ENCODE data around the gene CEP63.

CEP63 gene

DNA sequence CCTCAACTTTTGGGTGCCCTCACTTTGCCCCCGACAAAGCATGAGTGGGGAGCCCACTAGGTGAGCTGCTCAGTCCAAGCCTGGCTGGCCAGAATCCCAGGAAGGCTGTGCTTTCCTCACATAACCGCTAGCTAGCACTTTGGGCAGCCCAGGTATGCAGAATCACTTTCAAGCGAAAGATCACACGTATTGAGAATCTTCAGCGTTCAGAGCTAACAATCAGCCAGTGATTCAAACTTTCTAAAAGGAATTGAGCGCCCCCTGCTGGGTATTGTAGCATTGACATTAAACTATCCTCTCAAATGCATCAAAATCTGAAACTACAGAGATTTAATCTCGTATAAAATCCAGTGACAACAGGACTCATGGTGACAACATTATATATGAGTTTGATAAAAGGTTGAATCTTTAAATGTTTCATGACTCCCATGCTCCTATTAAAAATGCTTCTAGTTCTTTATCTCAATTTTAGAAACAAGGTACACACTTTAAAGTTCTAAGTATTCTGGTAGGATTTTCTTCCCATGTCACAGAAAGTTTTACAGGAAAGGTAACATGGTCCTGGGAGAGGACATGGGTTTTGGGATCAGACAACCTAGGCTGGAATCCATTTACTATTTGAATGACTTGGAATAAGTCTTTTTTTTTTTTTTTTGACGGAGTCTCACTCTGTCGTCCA lies 11.8 kb upstream of the CEP63 start:
- no peak overlapping the region for H3K9ac ChIP-seq (ENCODE audit: low read length)
- H4K20me1 ChIP-seq (ENCODE audit: insufficient read depth, low read length): no peaks in the 10 kb centered on the region
- H3K4me3 ChIP-seq (ENCODE audit: low read length): no peak overlapping the region
- no peaks in the 10 kb centered on the region for H3K27me3 ChIP-seq (ENCODE audit: low read depth, low read length)
- no peaks in the 10 kb centered on the region for H3K9me3 ChIP-seq (ENCODE audit: insufficient read depth, low read length)
- peaks cover 24% of the 10 kb centered on the region for H3K36me3 ChIP-seq (replicated peaks; ENCODE audit: low read depth, low read length)
- TF ChIP-seq, protein P1, sequence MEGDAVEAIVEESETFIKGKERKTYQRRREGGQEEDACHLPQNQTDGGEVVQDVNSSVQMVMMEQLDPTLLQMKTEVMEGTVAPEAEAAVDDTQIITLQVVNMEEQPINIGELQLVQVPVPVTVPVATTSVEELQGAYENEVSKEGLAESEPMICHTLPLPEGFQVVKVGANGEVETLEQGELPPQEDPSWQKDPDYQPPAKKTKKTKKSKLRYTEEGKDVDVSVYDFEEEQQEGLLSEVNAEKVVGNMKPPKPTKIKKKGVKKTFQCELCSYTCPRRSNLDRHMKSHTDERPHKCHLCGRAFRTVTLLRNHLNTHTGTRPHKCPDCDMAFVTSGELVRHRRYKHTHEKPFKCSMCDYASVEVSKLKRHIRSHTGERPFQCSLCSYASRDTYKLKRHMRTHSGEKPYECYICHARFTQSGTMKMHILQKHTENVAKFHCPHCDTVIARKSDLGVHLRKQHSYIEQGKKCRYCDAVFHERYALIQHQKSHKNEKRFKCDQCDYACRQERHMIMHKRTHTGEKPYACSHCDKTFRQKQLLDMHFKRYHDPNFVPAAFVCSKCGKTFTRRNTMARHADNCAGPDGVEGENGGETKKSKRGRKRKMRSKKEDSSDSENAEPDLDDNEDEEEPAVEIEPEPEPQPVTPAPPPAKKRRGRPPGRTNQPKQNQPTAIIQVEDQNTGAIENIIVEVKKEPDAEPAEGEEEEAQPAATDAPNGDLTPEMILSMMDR (IDR thresholded peaks at IDR 0.05; ENCODE audit: low read depth, low read length): peak; percentile 81
- no peak for TF ChIP-seq EZH2phosphoT487 (IDR thresholded peaks at IDR 0.05; ENCODE audit: low read depth)
- H2AFZ ChIP-seq (ENCODE audit: low read depth, low read length): no peak overlapping the region
- H3K4me1 ChIP-seq (ENCODE audit: low read length): no peaks in the 10 kb centered on the region
- H3K4me2 ChIP-seq (ENCODE audit: low read length): no peak overlapping the region
- H3K27ac ChIP-seq (ENCODE audit: low read length): no peak overlapping the region
- no peaks in the 10 kb centered on the region for H3K79me2 ChIP-seq (ENCODE audit: low read length)

DNA sequence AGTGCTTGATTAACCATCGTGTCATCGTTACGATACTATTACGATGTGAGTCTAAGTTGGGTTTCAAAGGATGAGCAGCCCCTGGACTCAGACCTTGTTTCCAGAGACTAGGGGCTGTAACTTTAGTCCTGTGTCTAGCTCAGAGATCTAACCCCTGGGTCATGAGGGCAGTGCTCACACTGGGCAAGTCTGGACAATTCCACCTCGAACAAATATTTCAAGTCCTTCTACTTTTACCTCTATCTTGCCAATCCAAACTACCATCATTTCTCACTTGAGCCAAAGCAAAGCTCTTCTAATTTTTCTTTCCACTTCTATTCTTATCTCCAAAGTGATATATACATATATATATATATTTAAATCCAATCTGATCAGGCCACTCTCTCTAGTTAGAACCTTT lies 10.9 kb upstream of the CEP63 start:
- no peak for TF ChIP-seq EZH2phosphoT487 (IDR thresholded peaks at IDR 0.05; ENCODE audit: low read depth)
- TF ChIP-seq, protein P1 (IDR thresholded peaks at IDR 0.05; ENCODE audit: low read depth, low read length): no peak
- no peaks in the 10 kb centered on the region for H3K9me3 ChIP-seq (ENCODE audit: insufficient read depth, low read length)
- H3K36me3 ChIP-seq (replicated peaks; ENCODE audit: low read depth, low read length): peaks cover 24% of the 10 kb centered on the region
- no peaks in the 10 kb centered on the region for H3K79me2 ChIP-seq (ENCODE audit: low read length)
- no peak overlapping the region for H3K9ac ChIP-seq (ENCODE audit: low read length)
- H3K27ac ChIP-seq (ENCODE audit: low read length): no peak overlapping the region
- no peak overlapping the region for H3K4me3 ChIP-seq (ENCODE audit: low read length)
- no peaks in the 10 kb centered on the region for H4K20me1 ChIP-seq (ENCODE audit: insufficient read depth, low read length)
- H3K4me1 ChIP-seq (ENCODE audit: low read length): no peaks in the 10 kb centered on the region
- H3K4me2 ChIP-seq (ENCODE audit: low read length): no peak overlapping the region
- H3K27me3 ChIP-seq (ENCODE audit: low read depth, low read length): no peaks in the 10 kb centered on the region
- H2AFZ ChIP-seq (ENCODE audit: low read depth, low read length): no peak overlapping the region

DNA sequence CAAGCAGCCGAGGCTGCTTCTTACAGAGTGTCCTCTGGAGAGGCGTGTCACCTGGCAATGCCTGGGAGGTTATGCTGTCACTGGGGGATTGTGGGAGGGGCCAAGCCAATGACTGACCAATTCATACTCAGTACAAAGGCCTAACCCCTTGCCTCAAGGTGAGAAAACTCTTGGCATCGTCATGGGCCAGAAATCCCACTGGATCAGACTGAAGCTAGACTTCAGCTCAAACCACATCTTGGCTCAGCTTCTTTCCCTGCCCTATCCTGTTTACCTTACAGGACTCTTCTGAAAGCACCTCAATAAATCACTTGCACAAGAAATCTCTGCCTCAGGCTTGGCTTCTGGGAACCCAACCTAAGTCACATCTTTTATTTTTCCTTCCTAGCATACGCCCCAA lies 9.6 kb upstream of the CEP63 start:
- H3K79me2 ChIP-seq (ENCODE audit: low read length): no peaks in the 10 kb centered on the region
- no peak overlapping the region for H3K9ac ChIP-seq (ENCODE audit: low read length)
- TF ChIP-seq, protein P1 (IDR thresholded peaks at IDR 0.05; ENCODE audit: low read depth, low read length): no peak
- TF ChIP-seq EZH2phosphoT487 (IDR thresholded peaks at IDR 0.05; ENCODE audit: low read depth): no peak
- H3K9me3 ChIP-seq (ENCODE audit: insufficient read depth, low read length): no peaks in the 10 kb centered on the region
- H2AFZ ChIP-seq (ENCODE audit: low read depth, low read length): no peak overlapping the region
- H3K36me3 ChIP-seq (replicated peaks; ENCODE audit: low read depth, low read length): peaks cover 31% of the 10 kb centered on the region
- no peaks in the 10 kb centered on the region for H3K4me1 ChIP-seq (ENCODE audit: low read length)
- no peak overlapping the region for H3K4me2 ChIP-seq (ENCODE audit: low read length)
- no peak overlapping the region for H3K27ac ChIP-seq (ENCODE audit: low read length)
- no peak overlapping the region for H3K4me3 ChIP-seq (ENCODE audit: low read length)
- no peaks in the 10 kb centered on the region for H4K20me1 ChIP-seq (ENCODE audit: insufficient read depth, low read length)
- H3K27me3 ChIP-seq (ENCODE audit: low read depth, low read length): no peaks in the 10 kb centered on the region

DNA sequence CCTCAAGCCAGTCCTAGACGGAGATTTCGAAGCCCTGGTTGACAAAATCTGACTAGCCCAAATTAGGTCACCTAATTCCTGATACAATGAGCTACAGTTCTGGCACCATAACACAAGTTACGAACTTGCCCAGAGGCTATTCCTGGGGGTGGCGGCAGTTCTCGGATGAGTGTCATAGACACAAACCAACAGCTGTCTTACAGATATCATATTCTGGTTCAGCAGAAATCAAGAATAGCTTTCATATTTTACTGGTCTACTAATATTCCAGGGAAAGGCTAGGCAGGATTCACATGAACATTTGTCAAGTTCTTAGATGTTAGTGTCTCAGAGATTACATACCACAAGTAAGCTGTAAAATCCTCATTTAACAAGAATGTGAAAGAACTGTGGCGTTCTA lies 8.9 kb upstream of the CEP63 start:
- Histone ChIP-seq H3K27ac (ENCODE audit: low read length) (no peak overlapping the region), H3K4me3 (ENCODE audit: low read length) (no peak overlapping the region), H3K4me2 (ENCODE audit: low read length) (no peak overlapping the region), H3K4me1 (ENCODE audit: low read length) (no peaks in the 10 kb centered on the region), H3K79me2 (ENCODE audit: low read length) (no peaks in the 10 kb centered on the region), H3K36me3 (replicated peaks; ENCODE audit: low read depth, low read length) (peaks cover 35% of the 10 kb centered on the region), H3K27me3 (ENCODE audit: low read depth, low read length) (no peaks in the 10 kb centered on the region), H3K9me3 (ENCODE audit: insufficient read depth, low read length) (no peaks in the 10 kb centered on the region), H3K9ac (ENCODE audit: low read length) (no peak overlapping the region), H4K20me1 (ENCODE audit: insufficient read depth, low read length) (no peaks in the 10 kb centered on the region), H2AFZ (ENCODE audit: low read depth, low read length) (no peak overlapping the region)
- TF ChIP-seq, protein P1 (IDR thresholded peaks at IDR 0.05; ENCODE audit: low read depth, low read length): no peak
- TF ChIP-seq EZH2phosphoT487 (IDR thresholded peaks at IDR 0.05; ENCODE audit: low read depth): no peak

All from OCI-LY3 (cell line).